ENCODE data around the gene IQGAP3. TPM values are rescaled to one million over a fixed set of nuclear protein-coding genes. Genes with fewer than 3 reads are reported as not detected.

The IQGAP3 gene
- total RNA-seq (1 to 10 TPM in 3 of 7 donors, under 1 TPM in 4; 0.43 to 2.2 (median 0.86) TPM), polyA plus RNA-seq (under 1 TPM; 0.24 to 0.47 (median 0.35) TPM)
- long read RNA-seq, donor 1, partial matches to known transcripts: 9 of 9 reads
- long read RNA-seq, donor 1, other reads (novel, unspliced or antisense): 0 of 9 reads
- long read RNA-seq, donor 2, partial matches to known transcripts: 8 of 8 reads
- long read RNA-seq, donor 2, other reads (novel, unspliced or antisense): 0 of 8 reads

GRCh38 chr1:156571919-156572662, at the start of gene IQGAP3:
TSS of gene IQGAP3 (minus strand) at chr1:156572565. CDS start at chr1:156572529, 36 bp downstream.
- DNase-seq: peak; percentile 91
- H3K36me3 ChIP-seq: peaks cover 0 to 3% (median 0%) of the 10 kb centered on the region in 6 donors
- intact Hi-C loops (cut with DNase I; ENCODE audit: low total_unique reads): no loop called here
- H3K4me3 ChIP-seq: peak within 1 kb of the TSS in 7 of 8 donors; percentile 22 to 67 (median 37)
- H3K9me3 ChIP-seq: no peaks in the 10 kb centered on the region
- H3K27ac ChIP-seq: no peak within 1 kb of the TSS
- 1 to 3% (median 2%) methylated on average over 30 to 38 of the region's 38 CpGs for WGBS, 5 donors
- H3K27me3 ChIP-seq (replicated peaks in 1 of 7): peaks cover 0 to 34% (median 4%) of the 10 kb centered on the region in 7 donors
- peaks cover 6 to 20% (median 14%) of the 10 kb centered on the region in 6 donors for H3K4me1 ChIP-seq
- TF ChIP-seq, protein P1, sequence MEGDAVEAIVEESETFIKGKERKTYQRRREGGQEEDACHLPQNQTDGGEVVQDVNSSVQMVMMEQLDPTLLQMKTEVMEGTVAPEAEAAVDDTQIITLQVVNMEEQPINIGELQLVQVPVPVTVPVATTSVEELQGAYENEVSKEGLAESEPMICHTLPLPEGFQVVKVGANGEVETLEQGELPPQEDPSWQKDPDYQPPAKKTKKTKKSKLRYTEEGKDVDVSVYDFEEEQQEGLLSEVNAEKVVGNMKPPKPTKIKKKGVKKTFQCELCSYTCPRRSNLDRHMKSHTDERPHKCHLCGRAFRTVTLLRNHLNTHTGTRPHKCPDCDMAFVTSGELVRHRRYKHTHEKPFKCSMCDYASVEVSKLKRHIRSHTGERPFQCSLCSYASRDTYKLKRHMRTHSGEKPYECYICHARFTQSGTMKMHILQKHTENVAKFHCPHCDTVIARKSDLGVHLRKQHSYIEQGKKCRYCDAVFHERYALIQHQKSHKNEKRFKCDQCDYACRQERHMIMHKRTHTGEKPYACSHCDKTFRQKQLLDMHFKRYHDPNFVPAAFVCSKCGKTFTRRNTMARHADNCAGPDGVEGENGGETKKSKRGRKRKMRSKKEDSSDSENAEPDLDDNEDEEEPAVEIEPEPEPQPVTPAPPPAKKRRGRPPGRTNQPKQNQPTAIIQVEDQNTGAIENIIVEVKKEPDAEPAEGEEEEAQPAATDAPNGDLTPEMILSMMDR (IDR thresholded peaks at IDR 0.05 in 8 of 11, conservative IDR thresholded peaks at IDR 0.05 in 3 of 11): no peak
- peak; percentile 57 to 74 (median 71) for TF ChIP-seq POLR2AphosphoS5 (IDR thresholded peaks at IDR 0.05)
- TF ChIP-seq POLR2A (IDR thresholded peaks at IDR 0.05): no peak

- no peak for DNase-seq
- no peak for TF ChIP-seq POLR2AphosphoS5 (IDR thresholded peaks at IDR 0.05)
- TF ChIP-seq, protein P1 (IDR thresholded peaks at IDR 0.05 in 8 of 11, conservative IDR thresholded peaks at IDR 0.05 in 3 of 11): no peak
- TF ChIP-seq POLR2A (IDR thresholded peaks at IDR 0.05): no peak
- WGBS, 5 donors: 22 to 30% (median 28%) methylated on average over 6 of the region's 6 CpGs
These were observed 47.2 kb upstream of the IQGAP3 start for GRCh38 chr1:156619582-156619955.

DNA sequence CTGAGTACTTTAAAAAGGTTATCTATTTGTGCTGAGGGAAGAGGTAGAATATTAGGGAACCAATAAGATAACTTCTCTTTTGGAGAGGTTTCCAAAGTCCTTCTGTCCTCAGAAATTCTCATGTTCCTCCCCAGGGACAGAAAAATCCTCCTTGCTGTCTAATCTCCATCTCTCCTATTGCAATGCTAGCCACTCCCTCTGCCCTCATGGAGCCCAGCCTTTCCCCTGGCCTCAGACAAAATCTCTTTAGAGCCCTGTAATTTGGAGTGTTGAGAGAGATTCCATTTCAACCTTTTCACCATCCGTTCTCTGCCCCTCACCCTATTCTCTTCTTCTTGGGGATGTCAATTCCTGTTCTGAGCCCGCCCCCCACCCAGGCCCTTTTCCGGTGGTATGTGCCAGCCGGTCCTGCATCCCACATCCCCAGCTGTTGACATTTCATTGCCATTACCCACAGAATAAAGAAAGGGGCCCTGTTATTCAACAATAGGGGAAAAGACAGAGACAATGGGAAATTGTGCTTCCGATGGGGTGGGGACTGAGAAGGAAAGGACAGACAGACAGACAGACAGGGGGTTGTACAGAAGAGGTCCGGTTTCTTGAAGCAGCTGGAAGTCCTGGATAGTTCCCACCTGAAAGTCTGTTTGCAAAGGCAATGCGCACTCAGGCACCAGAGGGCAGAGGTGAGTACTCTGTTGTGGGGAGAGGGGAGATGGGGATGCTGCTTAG, 46.7 kb upstream of the IQGAP3 start, which contains the start of gene HAPLN2:
HAPLN2 (plus strand) TSS at position 563 of the 729 bp plus-strand sequence. CDS start 4,076 bp downstream, outside the sequence.
- intact Hi-C loops (cut with DNase I; ENCODE audit: low total_unique reads): no loop called here
- DNase-seq: no peak
- Histone ChIP-seq H3K27me3 (replicated peaks in 1 of 7) (peaks cover 0 to 78% (median 11%) of the 10 kb centered on the region in 7 donors), H3K4me3 (no peak within 1 kb of the TSS), H3K36me3 (no peaks in the 10 kb centered on the region), H3K27ac (no peak within 1 kb of the TSS), H3K4me1 (peaks cover 3 to 10% (median 7%) of the 10 kb centered on the region in 6 donors), H3K9me3 (no peaks in the 10 kb centered on the region)
- TF ChIP-seq, protein P1 (IDR thresholded peaks at IDR 0.05 in 8 of 11, conservative IDR thresholded peaks at IDR 0.05 in 3 of 11): peak in 2 of 11 experiments; percentile 4 to 11
- TF ChIP-seq POLR2AphosphoS5 (IDR thresholded peaks at IDR 0.05) (no peak), POLR2A (IDR thresholded peaks at IDR 0.05) (no peak)
- WGBS, 5 donors: 4 to 11% (median 6%) methylated on average over 7 of the region's 7 CpGs

More at GRCh38 chr1:156619582-156619955, 47.2 kb upstream of the IQGAP3 start:
- intact Hi-C loops (cut with DNase I; ENCODE audit: low total_unique reads): no loop called here
- peaks cover 0 to 83% (median 17%) of the 10 kb centered on the region in 7 donors for H3K27me3 ChIP-seq (replicated peaks in 1 of 7)
- no peak overlapping the region for H3K4me3 ChIP-seq
- no peak overlapping the region for H3K27ac ChIP-seq
- no peaks in the 10 kb centered on the region for H3K36me3 ChIP-seq
- H3K9me3 ChIP-seq: no peaks in the 10 kb centered on the region
- H3K4me1 ChIP-seq: peaks cover 8 to 15% (median 12%) of the 10 kb centered on the region in 6 donors
